ENCODE measurements around the gene PCDHA8. TPM values are rescaled to one million over a fixed set of nuclear protein-coding genes. Genes with fewer than 3 reads are reported as not detected.
"Not testable (repeated sequence)": the region's sequence is repeated elsewhere in the genome, so short reads cannot be mapped to it uniquely, and the experiment has no call there.

Gene PCDHA8
- total RNA-seq, 2 donors from 2014 or later = 0.17 to 0.36 TPM

- H3K9me3 ChIP-seq = no peaks in the 10 kb centered on the region
- DNase-seq (ENCODE audit: low spot score) = no peak
- H3K4me3 ChIP-seq = no peak within 1 kb of the TSS
- no peaks in the 10 kb centered on the region for H3K4me1 ChIP-seq (replicated peaks)
- intact Hi-C loops (cut with DNase I) = no loop called here
- no peak within 1 kb of the TSS for H3K27ac ChIP-seq
- H3K27me3 ChIP-seq (replicated peaks; ENCODE audit: insufficient read depth) = peaks cover 5% of the 10 kb centered on the region
- TF ChIP-seq, protein P1, sequence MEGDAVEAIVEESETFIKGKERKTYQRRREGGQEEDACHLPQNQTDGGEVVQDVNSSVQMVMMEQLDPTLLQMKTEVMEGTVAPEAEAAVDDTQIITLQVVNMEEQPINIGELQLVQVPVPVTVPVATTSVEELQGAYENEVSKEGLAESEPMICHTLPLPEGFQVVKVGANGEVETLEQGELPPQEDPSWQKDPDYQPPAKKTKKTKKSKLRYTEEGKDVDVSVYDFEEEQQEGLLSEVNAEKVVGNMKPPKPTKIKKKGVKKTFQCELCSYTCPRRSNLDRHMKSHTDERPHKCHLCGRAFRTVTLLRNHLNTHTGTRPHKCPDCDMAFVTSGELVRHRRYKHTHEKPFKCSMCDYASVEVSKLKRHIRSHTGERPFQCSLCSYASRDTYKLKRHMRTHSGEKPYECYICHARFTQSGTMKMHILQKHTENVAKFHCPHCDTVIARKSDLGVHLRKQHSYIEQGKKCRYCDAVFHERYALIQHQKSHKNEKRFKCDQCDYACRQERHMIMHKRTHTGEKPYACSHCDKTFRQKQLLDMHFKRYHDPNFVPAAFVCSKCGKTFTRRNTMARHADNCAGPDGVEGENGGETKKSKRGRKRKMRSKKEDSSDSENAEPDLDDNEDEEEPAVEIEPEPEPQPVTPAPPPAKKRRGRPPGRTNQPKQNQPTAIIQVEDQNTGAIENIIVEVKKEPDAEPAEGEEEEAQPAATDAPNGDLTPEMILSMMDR (IDR thresholded peaks at IDR 0.05) = peak in 1 of 4 experiments; percentile 36
- TF ChIP-seq POLR2AphosphoS5 (IDR thresholded peaks at IDR 0.05) = no peak
- TF ChIP-seq POLR2A (IDR thresholded peaks at IDR 0.05) = no peak
- 17% methylated on average over 29 of the region's 29 CpGs for WGBS
- H3K36me3 ChIP-seq = no peaks in the 10 kb centered on the region
Observed at GRCh38 chr5:140800816-140801493, 40.0 kb upstream of the PCDHA8 start, which contains the start of gene PCDHA3. Gene PCDHA3, plus strand, starts transcription at chr5:140801057.

DNA sequence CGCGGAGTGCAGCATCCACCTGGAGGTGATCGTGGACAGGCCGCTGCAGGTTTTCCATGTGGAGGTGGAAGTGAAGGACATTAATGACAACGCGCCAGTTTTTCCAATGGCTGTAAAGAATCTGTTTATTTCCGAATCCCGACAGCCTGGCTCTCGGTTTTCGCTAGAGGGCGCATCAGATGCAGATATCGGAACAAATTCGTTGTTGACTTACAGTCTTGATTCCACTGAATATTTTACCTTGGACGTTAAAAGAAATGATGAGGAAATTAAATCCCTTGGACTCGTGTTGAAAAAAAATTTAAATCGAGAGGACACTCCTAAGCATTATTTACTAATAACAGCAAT lies 39.5 kb upstream of the PCDHA8 start:
- WGBS = 13% methylated on average over 16 of the region's 16 CpGs
- no peaks in the 10 kb centered on the region for H3K9me3 ChIP-seq
- TF ChIP-seq POLR2AphosphoS5 (IDR thresholded peaks at IDR 0.05) (no peak), POLR2A (IDR thresholded peaks at IDR 0.05) (no peak)
- TF ChIP-seq, protein P1 (IDR thresholded peaks at IDR 0.05) = no peak
- intact Hi-C loops (cut with DNase I) = no loop called here
- no peak for DNase-seq (ENCODE audit: low spot score)
- no peaks in the 10 kb centered on the region for H3K4me1 ChIP-seq (replicated peaks)
- H3K27me3 ChIP-seq (replicated peaks; ENCODE audit: insufficient read depth) = peaks cover 5% of the 10 kb centered on the region
- no peaks in the 10 kb centered on the region for H3K36me3 ChIP-seq
- H3K27ac ChIP-seq = no peak overlapping the region
- H3K4me3 ChIP-seq = no peak overlapping the region

DNA sequence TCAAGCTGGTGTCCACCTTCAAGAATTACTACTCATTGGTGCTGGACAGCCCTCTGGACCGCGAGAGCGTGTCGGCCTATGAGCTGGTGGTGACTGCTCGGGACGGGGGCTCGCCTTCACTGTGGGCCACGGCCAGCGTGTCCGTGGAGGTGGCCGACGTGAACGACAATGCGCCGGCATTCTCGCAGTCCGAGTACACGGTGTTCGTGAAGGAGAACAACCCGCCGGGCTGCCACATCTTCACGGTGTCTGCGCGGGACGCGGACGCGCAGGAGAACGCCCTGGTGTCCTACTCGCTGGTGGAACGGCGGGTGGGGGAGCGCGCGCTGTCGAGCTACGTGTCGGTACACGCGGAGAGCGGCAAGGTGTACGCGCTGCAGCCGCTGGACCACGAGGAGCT lies 38.6 kb upstream of the PCDHA8 start:
- H3K27me3 ChIP-seq (replicated peaks; ENCODE audit: insufficient read depth); H3K27ac ChIP-seq; H3K9me3 ChIP-seq; DNase-seq (ENCODE audit: low spot score); H3K36me3 ChIP-seq; H3K4me1 ChIP-seq (replicated peaks); intact Hi-C loops (cut with DNase I); H3K4me3 ChIP-seq: not testable (repeated sequence)
- WGBS = 42% methylated on average over 45 of the region's 45 CpGs

DNA sequence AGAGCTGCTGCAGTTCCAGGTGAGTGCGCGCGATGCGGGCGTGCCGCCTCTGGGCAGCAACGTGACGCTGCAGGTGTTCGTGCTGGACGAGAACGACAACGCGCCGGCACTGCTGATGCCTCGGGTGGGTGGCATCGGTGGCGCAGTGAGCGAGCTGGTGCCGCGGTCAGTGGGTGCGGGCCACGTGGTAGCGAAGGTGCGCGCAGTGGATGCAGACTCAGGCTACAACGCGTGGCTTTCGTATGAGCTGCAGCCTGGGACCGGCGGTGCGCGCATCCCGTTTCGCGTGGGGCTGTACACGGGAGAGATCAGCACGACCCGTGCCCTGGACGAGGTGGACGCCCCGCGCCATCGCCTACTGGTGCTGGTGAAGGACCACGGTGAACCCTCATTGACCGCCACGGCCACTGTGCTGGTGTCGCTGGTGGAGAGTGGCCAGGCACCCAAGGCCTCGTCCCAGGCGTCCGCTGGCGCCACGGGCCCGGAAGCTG lies 38.2 kb upstream of the PCDHA8 start:
- intact Hi-C loops (cut with DNase I) = no loop called here
- TF ChIP-seq POLR2A (IDR thresholded peaks at IDR 0.05) = no peak
- TF ChIP-seq POLR2AphosphoS5 (IDR thresholded peaks at IDR 0.05) = no peak
- TF ChIP-seq, protein P1 (IDR thresholded peaks at IDR 0.05) = no peak
- Histone ChIP-seq H3K27ac (no peak overlapping the region), H3K36me3 (no peaks in the 10 kb centered on the region), H3K27me3 (replicated peaks; ENCODE audit: insufficient read depth) (peaks cover 5% of the 10 kb centered on the region), H3K9me3 (no peaks in the 10 kb centered on the region), H3K4me1 (replicated peaks) (no peaks in the 10 kb centered on the region), H3K4me3 (no peak overlapping the region)
- 45% methylated on average over 53 of the region's 53 CpGs for WGBS
- DNase-seq (ENCODE audit: low spot score) = no peak

DNA sequence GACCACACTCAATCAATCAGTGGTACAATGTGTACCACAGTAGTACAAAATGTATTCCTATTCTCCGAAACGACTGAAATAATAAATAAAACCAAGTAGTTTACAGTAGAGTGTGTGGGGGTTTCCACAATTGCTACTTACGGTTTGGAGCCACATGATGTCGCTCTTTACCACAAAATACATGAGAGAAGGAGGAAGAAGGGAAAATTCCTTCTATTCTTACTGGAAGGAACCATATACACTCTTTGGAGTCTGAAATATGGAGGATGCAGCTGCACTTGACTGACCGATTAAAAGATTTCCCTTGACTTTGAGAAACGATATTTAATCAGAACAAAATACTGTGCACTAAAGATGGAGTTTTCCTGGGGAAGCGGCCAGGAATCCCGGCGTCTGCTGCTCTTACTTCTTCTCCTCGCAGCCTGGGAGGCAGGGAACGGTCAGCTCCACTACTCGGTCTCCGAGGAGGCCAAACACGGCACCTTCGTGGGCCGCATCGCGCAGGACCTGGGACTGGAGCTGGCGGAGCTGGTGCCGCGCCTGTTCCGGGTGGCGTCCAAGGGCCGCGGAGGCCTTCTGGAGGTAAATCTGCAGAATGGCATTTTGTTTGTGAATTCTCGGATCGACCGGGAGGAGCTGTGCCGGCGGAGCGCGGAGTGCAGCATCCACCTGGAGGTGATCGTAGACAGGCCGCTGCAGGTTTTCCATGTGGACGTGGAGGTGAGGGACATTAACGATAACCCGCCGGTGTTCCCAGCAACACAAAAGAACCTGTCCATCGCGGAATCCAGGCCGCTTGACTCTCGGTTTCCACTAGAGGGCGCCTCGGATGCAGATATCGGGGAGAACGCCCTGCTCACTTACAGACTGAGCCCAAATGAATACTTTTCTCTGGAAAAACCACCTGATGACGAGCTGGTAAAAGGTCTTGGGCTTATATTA lies 33.9 kb upstream of the PCDHA8 start, which contains the start of gene PCDHA4:
TSS of gene PCDHA4 (plus strand) at position 235 of the 942 bp plus-strand sequence.
- intact Hi-C loops (cut with DNase I) = no loop called here
- Histone ChIP-seq H3K4me1 (replicated peaks) (no peaks in the 10 kb centered on the region), H3K9me3 (no peaks in the 10 kb centered on the region), H3K27me3 (replicated peaks; ENCODE audit: insufficient read depth) (no peaks in the 10 kb centered on the region), H3K36me3 (no peaks in the 10 kb centered on the region), H3K27ac (no peak within 1 kb of the TSS), H3K4me3 (peak within 1 kb of the TSS in 1 of 2 donors; percentile 17)
- DNase-seq (ENCODE audit: low spot score) = no peak
- WGBS = 20% methylated on average over 45 of the region's 47 CpGs
- TF ChIP-seq POLR2AphosphoS5 (IDR thresholded peaks at IDR 0.05) = no peak
- TF ChIP-seq, protein P1 (IDR thresholded peaks at IDR 0.05) = peak in 1 of 4 experiments; percentile 31

- intact Hi-C loops (cut with DNase I); H3K9me3 ChIP-seq; H3K27ac ChIP-seq; DNase-seq (ENCODE audit: low spot score); H3K36me3 ChIP-seq; H3K27me3 ChIP-seq (replicated peaks; ENCODE audit: insufficient read depth); H3K4me3 ChIP-seq; H3K4me1 ChIP-seq (replicated peaks): not testable (repeated sequence)
- WGBS = 58% methylated on average over 61 of the region's 62 CpGs
Observed at GRCh38 chr5:140808241-140808888, 32.6 kb upstream of the PCDHA8 start.
